DOHH2 (cell line): ENCODE data around the gene TMEM45A.

Experiments
- CTCF ChIP-seq: fragments of 200-600 bp; sonication (generic); IDR thresholded peaks from one replicate; pipeline ENCODE4 v1.5.1; 2014; ENCODE audit warnings: antibody characterized with exemption, mild to moderate bottlenecking, low read depth, low read length; ENCODE audit not compliant: poor library complexity, severe bottlenecking
- EZH2phosphoT487 ChIP-seq: fragments of 200-600 bp; sonication (generic); IDR thresholded peaks from 2 replicates; pipeline ENCODE4 v1.6.1; 2017; ENCODE audit warnings: borderline replicate concordance, mild to moderate bottlenecking, antibody characterized with exemption, low read length, moderate library complexity, mixed read lengths

- TF ChIP-seq CTCF (no peak), EZH2phosphoT487 (no peak)
These were observed 45.9 kb downstream of the TMEM45A start for GRCh38 chr3:100538339-100538706.
